H4 (cell line): ENCODE measurements around the gene CCRL2. TPM values are rescaled to one million over a fixed set of nuclear protein-coding genes. Genes with fewer than 3 reads are reported as not detected.
"Not testable (repeated sequence)": the region's sequence is repeated elsewhere in the genome, so short reads cannot be mapped to it uniquely, and the experiment has no call there.

ENCODE experiments used
- DNase-seq: peaks from one replicate; pipeline ENCODE4 v3.0.0-alpha.2; 2015; ENCODE audit warnings: low spot score
- total RNA-seq: library from RNA; depleted of rRNA; stranded (reverse); fragments of >200 nt; shearing (Covaris generic); gene quantifications from 2 replicates; pipeline ENCODE4 v1.2.3, GENCODE V29; 2014

The CCRL2 gene
- total RNA-seq, 1 experiment from 2014 or later = 0.46 TPM

GRCh38 chr3:46378426-46378942, 28.6 kb upstream of the CCRL2 start:
- peak; percentile 40 for DNase-seq

GRCh38 chr3:46380471-46381221, 26.4 kb upstream of the CCRL2 start:
- no peak for DNase-seq

DNA sequence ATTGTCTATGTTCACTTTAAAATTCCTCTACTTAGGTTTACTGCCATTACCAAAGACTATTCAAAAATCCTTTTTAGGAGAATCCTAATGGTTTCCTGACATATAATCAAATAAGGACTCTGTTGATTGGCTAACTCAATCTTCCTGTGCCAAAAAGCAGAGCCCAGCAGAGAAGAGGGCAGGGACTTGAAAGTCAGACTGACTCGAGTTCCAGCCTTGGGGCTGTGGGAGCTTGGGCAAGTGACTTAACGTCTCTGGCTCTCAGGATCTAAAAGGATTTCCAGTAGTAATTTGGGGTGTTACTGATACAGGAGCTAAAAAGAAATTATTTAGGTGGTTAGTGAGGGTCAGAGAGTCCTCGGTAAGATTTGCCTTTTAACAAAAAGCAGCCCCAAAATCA, 25.4 kb upstream of the CCRL2 start:
- no peak for DNase-seq

DNA sequence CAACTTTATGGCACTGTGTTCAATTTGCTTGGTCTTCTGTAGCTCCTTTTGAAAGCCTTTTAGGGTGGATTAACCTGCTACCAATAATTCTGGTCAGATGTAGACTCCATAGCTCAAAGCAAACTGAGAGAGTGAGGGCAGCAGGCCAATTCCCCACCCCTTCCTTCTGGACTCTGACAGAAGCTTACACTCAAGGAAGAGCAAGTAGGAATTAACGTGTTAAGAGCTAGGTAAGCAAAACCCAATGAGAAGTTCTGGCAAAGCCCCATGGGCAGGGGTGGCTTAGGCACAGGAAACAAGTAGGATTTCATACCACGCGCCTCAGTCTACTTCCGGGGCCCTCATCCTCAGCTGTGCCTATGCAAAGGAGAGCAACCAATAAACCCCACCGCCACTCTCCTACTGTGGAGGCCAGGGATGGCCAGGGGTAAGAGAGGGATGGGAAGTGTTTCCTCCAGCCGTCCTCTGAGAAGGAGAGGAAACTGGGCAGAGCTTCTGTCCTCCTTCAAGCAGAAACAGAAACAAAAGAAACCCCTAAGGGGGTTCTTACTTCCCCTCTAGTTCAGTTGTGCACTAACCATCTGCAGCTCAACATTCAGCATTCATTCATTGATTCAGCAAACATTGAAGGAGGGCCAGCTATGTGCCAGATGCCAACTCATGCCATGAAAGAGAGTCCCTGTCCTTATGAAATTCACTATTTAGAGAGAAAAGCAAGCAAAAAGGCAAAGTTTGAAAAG, 23.7 kb upstream of the CCRL2 start:
- no peak for DNase-seq

DNA sequence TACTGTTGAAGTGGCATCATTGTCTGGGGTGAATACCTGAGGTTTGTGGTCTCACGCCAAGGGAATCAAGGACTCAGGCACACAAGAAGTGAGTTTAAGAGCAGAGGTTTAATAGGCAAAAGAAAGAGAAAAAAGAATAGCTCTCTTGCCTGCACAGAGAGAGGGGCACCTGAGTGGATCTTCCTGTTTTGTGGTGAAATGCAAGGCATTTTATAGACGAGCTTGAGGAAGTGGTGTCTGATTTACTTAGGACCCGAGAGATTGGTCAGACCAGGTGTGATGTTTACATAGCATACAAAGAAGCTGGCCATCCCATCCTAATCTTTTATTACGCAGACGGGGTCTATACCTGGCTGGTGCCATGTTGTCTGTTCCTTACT, 23.1 kb upstream of the CCRL2 start:
- no peak for DNase-seq

GRCh38 chr3:46386205-46386604, 20.9 kb upstream of the CCRL2 start:
- peak; percentile 31 for DNase-seq

DNA sequence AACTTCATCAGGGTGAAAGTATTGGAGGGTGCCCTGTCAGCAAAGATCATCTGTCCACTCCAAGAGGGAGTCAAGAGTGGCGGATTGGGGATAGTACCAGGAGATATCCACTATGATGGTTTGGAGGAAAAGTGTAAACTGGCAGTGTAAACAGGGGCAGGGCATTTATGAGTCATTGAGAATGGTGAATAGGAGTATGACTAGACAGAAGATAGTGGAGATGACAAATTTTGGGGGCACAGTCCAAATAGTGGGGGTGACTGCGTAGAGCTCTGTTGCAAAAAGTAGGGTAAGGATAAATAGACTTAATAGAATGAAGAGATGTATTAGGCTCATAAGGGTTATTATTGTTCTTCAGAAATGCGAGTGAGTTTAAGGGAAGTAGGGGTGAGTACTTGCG, 18.2 kb upstream of the CCRL2 start:
- not testable (repeated sequence) for DNase-seq

DNA sequence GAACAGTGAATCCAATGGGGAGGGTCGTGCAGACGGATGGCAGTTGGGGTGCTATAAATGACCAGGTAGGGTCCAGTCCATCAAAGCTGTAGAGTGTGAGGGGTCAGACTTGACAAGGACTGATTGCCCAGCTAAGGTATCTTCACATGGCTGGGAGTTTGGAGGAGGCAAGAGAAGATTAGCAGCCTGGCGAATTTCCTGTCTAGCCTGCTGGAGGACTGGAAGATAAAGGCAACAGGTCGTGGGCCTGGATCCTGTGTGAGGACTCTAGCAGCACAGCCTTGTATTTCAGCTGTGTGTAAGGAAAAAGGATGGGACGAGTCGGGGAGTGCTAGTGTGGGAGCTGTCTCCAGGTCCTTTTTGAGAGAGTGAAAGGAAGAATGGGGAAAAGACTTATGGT, 17.8 kb upstream of the CCRL2 start:
- DNase-seq = no peak

DNA sequence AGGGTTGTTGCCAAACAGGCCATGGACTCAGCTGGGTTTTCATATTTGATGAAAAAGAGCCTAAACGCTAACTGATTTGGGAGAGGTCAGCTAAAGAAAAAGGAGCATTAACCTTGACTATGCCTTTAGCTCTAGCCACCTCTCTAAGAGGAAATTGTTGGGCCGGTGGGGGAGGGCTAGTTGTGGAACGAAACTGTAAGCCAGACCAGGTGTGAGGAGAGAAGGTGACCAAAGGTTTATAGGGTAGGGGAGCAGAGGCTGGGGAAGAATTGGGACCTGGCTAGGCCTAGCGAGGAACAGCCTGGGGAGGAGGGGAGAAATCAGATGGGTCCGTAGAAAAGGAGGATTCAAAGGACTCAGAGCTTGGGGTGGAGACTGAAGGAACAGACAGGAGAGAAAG, 15.5 kb upstream of the CCRL2 start:
- DNase-seq = not testable (repeated sequence)

DNA sequence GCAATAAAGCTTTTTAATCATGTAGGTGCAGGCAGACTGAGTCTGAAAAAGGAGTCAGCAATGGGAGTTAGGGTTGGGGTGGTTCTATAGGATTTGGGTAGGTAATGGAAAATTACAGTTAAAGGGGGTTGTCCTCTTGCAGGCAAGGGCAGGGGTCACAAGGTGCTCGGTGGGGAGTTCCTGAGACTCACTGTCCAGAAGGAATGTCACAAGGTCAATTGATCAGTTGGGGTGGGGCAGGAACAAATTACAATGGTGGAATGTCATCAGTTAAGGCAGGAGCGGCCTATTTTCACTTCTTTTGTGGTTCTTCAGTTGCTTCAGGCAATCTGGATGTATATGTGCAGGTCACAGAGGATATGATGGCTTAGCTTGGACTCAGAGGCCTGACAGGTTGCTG, 14.0 kb upstream of the CCRL2 start:
- no peak for DNase-seq

DNA sequence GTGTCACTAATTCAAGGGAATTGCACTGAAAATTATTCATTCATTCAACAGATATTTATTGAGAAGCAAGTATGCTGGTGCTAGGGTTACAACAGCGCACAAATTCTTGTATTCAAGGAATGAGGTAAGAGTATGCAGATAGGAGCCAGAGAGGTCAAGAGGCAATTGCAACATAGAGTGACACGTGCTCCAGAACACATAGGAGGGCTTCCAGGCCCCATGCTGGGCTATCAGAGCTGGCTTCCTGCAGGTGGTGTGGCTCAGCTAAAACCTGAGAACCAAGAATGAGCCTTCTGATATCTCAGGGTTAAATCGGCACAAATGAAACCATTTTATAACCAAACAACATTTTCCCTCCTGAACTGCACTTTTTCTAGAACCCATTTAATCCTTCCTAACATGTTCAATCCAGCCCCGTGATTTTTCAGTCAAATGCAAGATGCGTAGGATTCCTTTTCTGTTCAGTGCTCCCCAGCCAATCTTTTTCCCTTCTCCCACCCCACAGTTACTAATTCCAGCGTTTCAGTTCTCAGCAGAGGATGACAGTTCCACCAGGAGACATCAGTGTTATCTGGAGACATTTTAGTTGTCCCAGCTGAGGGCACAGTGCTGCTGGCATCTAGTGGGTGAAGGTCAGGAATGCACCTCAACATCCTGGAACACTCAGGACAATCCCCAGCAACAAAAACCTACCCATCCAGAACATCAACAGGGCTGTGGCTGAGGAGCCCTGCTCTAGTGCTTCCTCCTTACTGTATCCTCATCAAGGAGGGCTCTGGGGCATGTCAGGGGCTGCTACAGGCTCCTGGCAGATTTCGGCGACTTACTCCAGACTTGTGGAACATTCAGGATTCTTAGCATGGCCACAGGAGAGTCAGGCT, 13.3 kb upstream of the CCRL2 start:
- DNase-seq = no peak

- no peak for DNase-seq
Measured at GRCh38 chr3:46395210-46395661, 11.8 kb upstream of the CCRL2 start.

GRCh38 chr3:46395766-46396530, 11.1 kb upstream of the CCRL2 start:
- no peak for DNase-seq

GRCh38 chr3:46397111-46397510, 9.9 kb upstream of the CCRL2 start:
- DNase-seq = no peak

DNA sequence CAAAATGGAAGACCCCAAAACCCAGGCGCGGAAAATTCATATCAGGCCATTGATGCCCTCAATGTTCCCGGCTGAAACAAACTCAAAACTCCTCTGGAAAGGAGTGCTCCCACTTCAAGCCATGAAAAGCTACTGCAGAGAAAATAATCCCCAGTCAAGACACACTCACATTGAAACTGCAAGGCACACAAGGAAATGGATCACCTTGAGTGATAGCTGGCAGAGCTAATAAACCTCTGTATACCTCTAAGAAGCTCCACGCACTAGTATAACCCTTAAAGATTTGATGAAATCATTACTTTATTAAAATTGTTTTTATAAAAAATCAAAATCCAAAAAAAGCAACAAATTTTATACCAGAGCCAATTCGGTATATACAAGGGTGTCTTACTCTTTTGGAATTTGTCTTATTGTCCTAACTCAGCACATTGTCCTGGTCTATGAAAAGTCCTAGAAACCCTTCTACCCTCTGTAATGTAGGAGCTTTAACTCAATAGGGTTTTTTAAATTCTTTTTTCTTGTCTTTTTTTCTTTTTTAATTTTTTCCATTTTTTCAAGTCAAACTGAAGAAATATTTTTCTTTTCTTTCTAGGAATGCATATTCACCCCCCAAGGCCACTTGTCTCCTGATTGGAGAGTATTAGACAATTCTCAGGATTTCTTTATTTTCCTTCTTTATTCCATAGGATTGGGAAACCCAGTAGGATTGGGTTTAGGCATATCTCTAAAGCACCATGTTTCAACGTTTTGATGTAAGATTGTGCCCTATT, 8.7 kb upstream of the CCRL2 start:
- no peak for DNase-seq

GRCh38 chr3:46399098-46399497, 8.0 kb upstream of the CCRL2 start:
- DNase-seq = no peak

GRCh38 chr3:46399557-46399956, 7.5 kb upstream of the CCRL2 start:
- DNase-seq = no peak

DNA sequence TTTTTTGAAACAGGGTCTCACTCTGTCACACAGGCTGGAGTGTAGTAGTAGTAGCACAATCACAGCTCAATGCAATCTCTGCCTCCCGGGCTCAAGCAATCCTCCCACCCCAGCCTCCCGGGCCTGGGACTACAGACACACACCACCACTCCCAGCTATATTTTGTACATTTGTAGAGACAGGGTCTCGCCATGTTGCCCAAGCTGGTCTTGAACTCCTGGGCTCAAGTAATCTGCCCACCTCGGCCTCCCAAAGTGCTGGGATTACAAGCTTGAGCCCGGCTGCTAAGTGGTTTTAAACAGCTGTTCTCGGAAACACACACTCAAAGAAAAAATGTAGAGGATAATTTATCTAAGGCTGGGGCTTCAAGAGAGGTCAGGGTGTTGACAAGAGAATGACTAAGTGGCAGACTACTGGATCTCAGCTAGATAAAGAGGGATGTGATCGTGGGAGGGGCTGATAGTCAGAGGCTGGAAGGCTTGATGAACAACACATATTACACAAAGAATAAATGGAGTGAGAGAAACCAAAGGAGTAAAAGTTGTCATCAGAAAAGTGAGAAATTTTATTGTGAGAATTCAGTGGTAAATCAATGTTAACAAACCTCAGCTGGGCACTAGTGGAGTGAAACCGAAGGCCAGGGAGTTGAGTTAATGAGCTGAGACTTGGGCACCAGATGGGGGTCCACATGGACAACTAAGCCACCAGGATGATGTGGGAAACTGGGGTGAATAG, 6.9 kb upstream of the CCRL2 start:
- DNase-seq = no peak

GRCh38 chr3:46400846-46401245, 6.2 kb upstream of the CCRL2 start:
- no peak for DNase-seq

GRCh38 chr3:46401579-46401978, 5.5 kb upstream of the CCRL2 start:
- no peak for DNase-seq
